Cortex of kidney (tissue), 1 donor: ENCODE data around the gene MRPL45.

Experiments used
- DNase-seq: peaks from one replicate; lab custom pipeline; 2025; lab: John Stamatoyannopoulos, UW

Gene MRPL45

DNA sequence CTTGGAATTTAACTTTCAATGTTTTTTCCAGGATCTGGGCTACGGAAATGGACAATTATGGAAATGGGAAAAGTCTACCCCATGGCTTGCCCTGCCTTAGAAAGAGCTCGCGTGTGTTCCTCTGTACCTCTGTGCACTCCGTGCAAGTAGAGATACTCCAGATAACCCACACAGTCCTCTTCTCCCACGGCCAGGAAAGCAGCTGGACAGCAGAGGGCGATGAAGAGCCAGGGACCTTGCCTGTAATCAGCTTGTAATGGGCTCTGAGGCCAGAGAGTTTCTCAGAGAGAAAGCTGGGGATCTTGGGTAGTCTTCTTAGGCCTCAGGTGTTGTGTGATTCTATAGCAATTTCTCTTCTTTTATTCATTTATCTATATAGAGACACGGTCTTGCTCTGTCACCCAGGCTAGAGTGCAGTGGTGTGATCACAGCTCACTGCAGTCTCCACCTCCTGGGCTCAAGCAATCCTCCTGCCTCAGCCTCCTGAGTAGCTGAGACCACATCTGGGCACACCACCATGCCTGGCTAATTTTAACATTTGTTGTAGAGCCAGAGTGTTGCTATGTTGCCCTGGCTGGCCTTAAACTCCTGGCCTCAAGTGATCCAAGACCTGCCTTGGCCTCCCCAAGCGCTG lies 52.2 kb downstream of the MRPL45 start:
- DNase-seq: no peak

DNA sequence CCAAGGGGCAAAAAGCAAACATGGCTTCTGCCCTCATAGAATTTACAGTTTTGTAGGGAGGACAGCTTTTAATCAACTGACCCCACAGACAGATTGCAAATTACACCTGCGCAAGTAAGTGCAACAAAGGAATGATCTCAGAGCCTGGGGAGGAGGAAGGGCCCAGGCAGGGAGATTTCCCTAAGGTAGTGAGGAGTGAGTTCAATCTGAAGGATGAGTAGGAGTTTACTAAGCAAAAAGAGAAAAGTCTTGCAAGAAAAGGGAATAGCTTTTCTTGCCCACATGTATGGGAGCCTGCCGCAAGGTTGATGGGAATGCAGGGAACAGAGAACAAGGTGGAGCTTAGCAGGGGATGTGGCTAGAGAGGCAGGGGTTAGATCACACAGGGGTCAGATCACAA lies 53.1 kb downstream of the MRPL45 start:
- DNase-seq: no peak

DNA sequence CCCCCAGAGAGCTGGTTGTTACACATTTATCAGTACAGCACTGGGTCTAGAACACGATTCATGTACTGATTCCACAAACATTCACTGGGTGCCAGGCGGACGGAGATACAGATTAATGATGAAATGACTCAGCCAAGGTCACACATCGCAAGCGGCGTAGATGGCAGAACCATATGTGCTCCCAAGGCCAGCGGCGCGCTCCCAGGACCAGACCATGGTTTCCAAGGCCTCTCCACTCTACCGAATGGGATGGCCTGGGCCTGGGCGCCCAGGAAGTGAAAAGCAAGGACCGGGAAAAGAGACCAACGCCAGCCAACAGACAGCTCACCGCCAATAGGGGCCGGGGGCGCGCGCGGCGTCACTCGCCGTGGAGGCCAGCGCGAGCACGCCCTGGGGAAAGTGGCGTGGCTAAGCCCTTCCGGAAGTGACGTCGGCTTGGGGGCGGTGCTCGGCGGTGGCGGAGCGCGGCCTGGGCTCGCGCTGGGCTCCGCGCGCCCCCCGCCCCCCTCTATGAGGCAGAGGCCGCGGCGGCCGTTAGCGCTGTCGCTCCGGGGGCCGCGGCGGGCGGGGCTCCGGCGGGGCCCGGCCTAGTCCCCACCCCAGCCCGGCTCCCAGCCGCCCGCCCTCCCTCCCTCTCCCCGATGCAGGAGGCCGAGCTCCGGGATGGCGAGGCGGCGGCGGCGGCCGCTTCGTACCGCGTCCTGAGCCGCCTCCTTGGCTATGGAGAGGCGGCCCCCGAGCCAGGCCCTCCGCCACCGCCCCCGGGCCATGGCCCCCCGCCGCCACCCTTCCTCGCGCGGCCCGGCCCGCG lies 54.6 kb downstream of the MRPL45 start, which contains the start of gene SOCS7:
SOCS7 (plus strand) TSS at position 433 of the 811 bp plus-strand sequence; CDS start at position 642, 209 bp downstream.
- DNase-seq: no peak

DNA sequence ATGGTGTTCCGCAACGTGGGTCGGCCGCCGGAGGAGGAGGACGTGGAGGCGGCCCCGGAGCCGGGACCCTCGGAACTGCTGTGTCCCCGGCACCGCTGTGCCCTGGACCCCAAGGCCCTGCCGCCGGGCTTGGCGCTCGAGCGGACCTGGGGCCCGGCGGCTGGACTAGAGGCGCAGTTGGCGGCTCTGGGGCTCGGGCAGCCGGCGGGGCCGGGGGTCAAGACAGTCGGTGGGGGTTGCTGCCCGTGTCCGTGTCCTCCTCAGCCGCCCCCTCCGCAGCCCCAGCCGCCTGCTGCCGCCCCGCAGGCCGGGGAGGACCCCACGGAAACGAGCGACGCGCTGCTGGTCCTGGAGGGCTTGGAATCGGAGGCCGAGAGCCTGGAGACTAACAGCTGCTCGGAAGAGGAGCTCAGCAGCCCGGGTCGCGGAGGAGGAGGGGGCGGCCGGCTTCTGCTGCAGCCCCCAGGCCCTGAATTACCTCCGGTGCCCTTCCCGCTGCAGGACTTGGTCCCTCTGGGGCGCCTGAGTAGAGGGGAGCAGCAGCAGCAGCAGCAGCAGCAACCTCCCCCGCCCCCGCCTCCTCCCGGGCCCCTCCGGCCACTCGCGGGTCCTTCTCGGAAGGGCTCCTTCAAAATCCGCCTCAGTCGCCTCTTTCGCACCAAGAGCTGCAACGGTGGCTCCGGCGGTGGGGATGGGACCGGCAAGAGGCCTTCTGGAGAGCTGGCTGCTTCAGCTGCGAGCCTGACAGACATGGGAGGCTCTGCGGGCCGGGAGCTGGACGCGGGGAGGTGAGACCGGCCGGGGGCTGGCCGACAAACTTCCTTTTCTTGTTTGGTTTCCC lies 55.5 kb downstream of the MRPL45 start:
- DNase-seq: no peak

DNA sequence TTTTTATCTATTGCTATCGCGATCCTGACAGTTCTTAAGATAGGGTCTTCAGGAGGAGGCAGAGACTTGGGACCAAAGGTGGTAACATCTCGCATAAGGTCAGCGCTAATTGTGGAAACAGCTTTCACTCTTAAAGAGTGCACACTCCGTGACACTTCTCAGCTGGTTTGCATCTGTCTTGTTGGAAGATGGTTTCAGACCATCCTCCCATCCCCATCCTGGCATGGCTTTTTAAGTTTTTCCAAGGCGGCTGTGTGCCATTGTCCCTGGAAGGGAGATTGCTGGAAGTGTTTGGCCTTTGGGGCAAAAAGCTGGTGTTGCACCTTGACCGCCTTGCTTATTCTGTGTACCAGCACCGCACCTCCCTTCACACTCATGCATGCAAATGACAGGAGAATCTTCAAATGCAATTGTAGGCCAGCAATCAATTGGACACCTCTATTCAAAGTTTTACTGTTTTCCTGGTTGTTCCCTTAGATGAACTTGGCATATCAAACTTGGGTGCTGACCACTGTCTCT lies 56.2 kb downstream of the MRPL45 start:
- no peak for DNase-seq

DNA sequence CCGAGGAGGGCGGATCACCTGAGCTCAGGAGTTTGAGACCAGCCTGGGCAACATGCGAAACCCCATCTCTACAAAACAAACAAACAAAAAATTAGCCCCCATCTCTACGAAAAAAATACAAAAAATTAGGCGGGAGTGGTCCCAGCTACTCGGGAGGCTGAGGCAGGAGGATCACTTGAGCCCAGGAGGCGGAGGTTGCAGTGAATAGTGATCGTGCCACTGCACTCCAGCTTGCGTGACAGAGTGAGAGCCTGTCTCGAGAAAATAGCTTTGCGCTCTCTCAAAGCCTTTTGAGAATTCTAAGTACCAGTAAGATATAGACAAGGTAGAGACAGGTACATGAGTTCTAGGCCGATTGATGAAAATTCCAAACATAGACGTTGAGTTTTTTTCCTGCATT lies 56.7 kb downstream of the MRPL45 start:
- DNase-seq: no peak

DNA sequence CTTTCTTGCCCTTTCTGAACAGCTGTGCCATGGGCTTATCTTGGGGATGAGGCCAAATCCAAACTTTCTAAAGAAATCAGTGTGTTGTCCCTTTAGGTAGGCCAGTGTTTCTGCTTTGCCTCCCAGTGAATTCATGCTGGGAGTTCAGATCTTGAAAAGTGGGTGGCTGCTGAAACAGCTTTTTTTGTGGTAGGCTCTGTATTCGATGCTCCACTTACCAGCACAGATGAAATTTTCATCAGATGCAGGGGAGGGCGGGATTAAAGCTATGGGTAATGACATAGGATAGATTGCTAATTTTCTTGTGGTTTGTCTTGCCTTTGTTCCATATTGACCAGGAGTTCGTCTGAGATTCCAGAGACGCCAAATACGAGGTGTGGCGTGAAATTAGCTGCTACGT lies 57.5 kb downstream of the MRPL45 start:
- DNase-seq: no peak

DNA sequence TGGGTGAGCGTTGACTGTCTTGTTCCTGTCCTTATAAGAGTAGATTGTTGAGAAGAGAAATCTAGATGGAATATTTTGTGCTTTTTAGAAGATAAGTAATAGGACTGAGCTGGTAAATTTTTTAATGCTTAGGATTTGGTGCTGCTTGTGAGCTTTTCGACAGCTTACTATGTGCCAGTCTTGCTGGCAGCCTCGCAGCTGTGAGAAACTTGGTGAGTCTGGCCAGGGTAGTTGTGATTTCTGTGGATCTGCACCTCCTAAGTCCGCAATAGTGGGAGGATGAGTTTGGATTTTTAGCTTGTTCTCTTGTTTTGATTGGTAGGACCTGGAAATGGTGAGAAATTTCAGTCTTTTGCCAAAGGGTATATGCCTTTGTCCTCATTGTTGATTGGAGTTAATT lies 58.3 kb downstream of the MRPL45 start:
- DNase-seq: no peak

DNA sequence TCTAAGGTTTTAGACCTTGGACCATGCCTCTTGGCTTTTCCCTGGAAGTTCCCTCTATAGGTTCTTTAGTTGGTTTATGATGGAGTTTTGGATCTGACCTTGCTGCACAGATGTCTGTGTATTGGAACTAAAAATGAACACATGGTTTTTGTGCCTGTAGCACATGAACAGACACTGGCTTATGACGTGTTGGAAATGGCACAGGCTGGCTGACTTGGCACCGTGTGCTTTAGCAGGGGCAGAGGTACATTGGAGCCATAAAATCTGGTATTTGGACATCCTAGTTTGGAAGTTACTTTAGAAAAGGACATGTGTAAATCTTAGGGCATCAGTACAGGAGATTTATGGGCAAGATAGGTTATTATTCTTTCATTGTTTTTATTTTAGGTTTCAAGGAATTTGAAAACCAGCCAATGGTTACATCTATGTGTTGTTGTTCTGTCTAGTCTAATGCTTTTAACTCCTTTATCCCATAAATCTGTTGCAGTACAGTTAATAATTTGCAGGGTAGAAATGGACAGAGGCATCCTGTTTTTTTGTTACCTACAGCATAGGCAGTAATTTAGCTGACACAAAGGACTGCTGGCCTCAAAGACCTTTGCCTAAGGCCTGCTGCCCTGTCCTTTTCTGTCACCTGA lies 60.6 kb downstream of the MRPL45 start:
- no peak for DNase-seq

DNA sequence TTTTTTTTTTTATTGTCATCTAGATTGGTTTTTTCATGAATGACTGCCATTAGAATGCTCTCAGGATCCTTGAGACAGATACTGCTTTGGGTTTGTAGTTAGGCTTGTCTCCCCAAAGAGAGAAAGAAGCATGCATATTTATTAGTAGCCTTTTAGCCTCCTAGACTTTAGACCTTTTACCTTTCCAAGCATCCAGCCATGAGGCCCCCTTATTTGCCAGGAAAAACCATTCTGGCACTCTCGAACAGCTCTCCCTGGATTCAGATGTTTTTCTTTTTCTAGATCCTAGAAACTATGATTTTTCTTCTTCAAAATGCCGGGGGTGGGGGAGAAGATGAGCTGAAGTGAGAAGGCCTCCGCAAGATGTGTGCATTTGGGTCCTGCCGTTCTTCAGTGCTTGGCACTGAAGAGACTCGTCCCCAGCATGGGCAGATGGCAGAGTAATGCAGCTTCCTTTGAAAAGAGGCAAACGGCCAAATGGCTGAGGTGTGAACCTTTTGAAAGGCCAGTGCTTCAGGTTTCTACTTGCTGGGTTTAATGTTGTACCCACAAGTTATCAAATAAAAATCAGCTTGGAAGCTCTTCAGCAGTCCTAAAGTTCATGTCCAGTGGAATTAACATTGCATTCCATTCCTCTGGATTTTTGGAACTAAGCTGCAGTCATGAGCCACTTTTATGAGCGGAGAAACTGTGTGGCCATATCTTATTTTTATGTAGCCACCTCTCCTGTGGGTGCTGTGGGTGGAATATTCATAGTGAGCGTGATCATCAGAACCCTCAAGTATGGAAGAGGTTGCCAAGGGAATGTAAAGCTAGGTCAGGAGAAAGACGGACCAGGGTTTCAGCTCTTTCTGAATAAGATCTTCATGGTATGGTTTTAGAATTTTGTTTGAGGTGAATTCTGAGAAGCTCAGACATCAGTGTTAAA lies 61.9 kb downstream of the MRPL45 start:
- no peak for DNase-seq

DNA sequence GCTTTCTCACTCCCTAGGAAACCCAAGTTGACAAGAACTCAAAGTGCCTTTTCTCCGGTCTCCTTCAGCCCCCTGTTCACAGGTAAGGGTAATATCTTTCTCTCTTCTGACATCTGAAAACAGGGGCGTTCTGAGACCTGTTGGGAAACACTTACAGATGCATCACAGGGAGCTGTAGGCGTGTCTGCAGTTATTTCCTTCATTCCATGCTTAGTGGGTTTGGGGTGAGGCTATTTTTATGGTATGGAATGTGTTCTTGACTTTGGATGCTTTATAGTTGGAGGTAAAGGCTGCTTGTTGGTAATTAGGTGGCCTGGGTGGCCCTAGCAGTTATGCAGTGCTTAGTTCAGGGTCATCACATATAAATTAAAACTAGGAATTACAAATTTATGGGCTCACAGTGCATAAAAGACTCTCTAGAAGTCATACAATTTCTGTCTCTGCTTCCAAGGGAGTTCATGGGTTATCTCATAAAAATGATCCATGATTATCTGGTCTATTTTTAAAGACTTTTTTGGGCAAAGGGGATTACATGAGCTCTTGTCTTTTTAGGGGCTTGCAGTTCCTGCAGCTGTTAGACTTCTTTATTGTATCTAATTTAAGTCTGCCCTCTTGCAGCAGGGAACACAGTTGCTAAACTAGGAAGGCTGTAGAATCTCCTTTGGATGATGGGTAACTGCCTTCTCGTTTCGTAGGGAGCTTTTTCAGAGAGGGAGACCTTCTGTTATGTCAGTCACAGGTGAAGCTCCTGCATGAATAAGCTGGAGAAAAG lies 64.9 kb downstream of the MRPL45 start:
- no peak for DNase-seq

DNA sequence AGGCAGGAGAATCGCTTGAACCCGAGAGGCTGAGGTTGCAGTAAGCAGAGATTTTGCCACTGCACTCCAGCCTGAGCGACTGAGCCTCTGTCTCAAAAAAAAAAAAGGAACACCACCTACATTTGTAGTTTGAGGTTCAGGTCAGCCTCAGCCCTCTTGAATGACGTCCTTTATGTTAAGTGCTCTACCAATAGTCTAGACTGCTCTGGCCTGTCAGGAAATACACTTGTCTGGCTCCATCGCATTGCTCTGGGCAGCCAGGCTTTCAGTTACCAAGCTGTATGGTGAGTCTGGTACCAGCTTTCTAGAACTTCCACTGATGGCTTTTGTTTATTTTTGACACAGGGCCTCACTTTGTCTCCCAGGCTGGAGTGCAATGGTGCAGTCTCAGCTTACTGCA lies 66.0 kb downstream of the MRPL45 start:
- DNase-seq: no peak

DNA sequence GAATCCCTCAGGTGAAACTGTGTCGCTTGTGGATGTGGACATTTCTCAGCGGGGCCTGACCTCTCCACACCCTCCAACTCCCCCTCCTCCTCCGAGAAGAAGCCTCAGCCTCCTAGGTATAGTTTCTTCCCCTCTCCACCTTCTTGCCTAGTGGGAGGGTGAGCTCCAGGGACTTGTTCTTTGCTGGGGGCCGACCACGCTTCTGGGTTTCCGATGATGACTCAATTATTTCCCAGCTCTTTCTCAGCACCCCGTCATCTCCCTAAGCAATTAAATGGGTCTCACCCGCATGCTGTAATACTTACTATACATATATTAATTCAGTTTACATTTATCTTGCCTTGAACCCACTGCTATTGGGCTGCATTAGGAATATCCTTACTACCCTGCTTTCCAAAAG lies 67.8 kb downstream of the MRPL45 start:
- DNase-seq: no peak

DNA sequence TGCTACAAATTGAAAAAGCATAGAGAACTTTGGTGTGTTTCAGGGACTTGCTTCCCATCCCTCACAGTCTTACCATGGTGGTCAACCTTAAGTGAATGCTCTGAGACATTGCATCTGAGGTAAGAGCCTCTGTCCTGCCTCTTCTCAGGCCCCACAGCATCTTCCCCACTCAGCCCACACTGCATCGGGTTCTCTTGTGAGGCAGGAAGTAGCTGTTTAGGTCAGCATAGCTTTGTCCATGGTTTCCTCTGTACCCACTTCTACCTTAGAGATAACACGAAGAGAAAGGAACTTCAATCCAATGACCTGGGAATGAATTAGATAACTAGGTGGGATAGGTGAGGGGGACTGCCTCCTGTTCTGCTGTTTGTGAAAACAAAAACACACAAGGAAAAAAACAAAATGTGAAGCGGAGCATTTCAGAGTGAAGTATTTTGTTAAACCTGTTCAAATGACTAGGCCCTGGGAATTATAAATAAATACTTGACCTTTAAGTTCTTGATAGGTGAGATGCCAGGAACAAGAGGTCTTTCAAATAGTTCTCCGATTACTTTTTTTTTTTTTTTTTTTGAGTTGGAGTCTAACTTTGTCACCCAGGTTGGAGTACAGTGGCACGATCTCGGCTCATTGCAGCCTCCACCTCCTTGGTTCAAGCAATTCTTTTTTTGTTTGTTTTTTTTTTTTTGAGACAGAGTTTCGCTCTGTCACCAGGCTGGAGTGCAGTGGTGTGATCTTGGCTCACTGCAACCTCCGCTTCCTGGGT lies 72.3 kb downstream of the MRPL45 start:
- no peak for DNase-seq
